Stomach (tissue), 4 donors: Measurements from ENCODE around the gene UBE4B.
A peak's percentile ranks its signal among the peaks of the same experiment; 100 is the strongest.

Source experiments
- CTCF ChIP-seq, 7 experiments: fragments of 450-650 bp in 4 of 7; fragments of 200-600 bp in 3 of 7; sonication (generic) in 3 of 7; IDR thresholded peaks; one replicate each; pipeline ENCODE4 v1.5.1; 2016 to 2019; ENCODE audit warnings: antibody characterized with exemption in 7 of 7, control low read depth in 2 of 7, mild to moderate bottlenecking in 1 of 7
- POLR2A ChIP-seq, 4 donors: fragments of 450-650 bp; IDR thresholded peaks; one replicate each; pipeline ENCODE4 v1.6.1; 2016; ENCODE audit warnings: antibody characterized with exemption in 4 of 4, control low read depth in 2 of 4, mild to moderate bottlenecking in 1 of 4, moderate library complexity in 1 of 4
- POLR2AphosphoS5 ChIP-seq, 3 donors: sonication (generic); formaldehyde crosslinking; IDR thresholded peaks; one replicate each; pipeline ENCODE4 v1.6.1; 2016; ENCODE audit warnings: antibody characterized with exemption in 3 of 3

- TF ChIP-seq CTCF (IDR thresholded peaks at IDR 0.05) (no peak), POLR2A (IDR thresholded peaks at IDR 0.05) (no peak), POLR2AphosphoS5 (IDR thresholded peaks at IDR 0.05) (peak in 2 of 3 donors; percentile 11 to 21)
These were observed 90.2 kb downstream of the UBE4B start for GRCh38 chr1:10122926-10123325.
